ENCODE results near the gene NUP214. TPM values are rescaled to one million over a fixed set of nuclear protein-coding genes. Genes with fewer than 3 reads are reported as not detected.

NUP214 gene
- total RNA-seq, 1 donor from 2014 or later: 62.2 TPM

DNA sequence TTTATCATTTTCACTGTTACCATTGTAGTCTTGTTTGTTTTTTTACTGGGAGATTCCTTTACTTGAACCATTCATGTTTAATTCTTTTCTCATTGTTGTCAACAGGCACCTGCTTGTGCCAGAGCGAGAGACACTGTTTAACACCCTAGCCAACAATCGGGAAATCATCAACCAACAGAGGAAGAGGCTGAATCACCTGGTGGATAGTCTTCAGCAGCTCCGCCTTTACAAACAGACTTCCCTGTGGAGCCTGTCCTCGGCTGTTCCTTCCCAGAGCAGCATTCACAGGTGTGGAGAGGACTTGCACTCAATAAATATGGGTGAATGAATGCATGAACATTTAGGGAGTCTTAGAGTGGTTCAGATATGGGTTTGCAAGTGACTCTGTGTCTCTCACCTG lies 37.5 kb downstream of the NUP214 start:
- no peak for DNase-seq (ENCODE audit: low spot score, unreplicated experiment)
- TF ChIP-seq, protein P1, sequence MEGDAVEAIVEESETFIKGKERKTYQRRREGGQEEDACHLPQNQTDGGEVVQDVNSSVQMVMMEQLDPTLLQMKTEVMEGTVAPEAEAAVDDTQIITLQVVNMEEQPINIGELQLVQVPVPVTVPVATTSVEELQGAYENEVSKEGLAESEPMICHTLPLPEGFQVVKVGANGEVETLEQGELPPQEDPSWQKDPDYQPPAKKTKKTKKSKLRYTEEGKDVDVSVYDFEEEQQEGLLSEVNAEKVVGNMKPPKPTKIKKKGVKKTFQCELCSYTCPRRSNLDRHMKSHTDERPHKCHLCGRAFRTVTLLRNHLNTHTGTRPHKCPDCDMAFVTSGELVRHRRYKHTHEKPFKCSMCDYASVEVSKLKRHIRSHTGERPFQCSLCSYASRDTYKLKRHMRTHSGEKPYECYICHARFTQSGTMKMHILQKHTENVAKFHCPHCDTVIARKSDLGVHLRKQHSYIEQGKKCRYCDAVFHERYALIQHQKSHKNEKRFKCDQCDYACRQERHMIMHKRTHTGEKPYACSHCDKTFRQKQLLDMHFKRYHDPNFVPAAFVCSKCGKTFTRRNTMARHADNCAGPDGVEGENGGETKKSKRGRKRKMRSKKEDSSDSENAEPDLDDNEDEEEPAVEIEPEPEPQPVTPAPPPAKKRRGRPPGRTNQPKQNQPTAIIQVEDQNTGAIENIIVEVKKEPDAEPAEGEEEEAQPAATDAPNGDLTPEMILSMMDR (IDR thresholded peaks at IDR 0.05; ENCODE audit: unreplicated experiment): no peak
- no peak overlapping the region for H3K4me3 Mint-ChIP-seq (ENCODE audit: low read depth)
- peaks cover 1% of the 10 kb centered on the region for H3K4me1 Mint-ChIP-seq (ENCODE audit: low read depth)
- no peak overlapping the region for H3K27ac Mint-ChIP-seq
- peaks cover 11% of the 10 kb centered on the region for H3K36me3 Mint-ChIP-seq (ENCODE audit: insufficient read depth)
- no peaks in the 10 kb centered on the region for H3K9me3 Mint-ChIP-seq (ENCODE audit: low read depth)
- no peaks in the 10 kb centered on the region for H3K27me3 Mint-ChIP-seq

DNA sequence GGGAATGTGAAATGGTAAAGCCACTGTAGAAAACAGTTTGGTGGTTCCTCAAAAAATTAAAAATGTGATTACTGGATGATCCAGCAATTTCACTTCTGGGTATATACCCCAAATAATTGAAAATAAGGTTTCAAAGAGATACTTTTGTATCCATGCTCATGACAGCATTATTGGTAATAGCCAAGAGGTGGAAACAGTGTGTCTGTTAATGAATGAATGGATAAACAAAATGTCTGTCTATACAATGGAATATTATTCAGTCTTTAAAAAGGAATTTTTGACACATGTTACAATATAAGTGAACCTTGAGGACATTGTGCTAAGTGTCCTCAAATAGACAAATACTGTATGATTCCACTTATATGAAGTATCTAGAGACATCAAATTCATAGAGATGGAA lies 40.1 kb downstream of the NUP214 start:
- peaks cover 1% of the 10 kb centered on the region for H3K4me1 Mint-ChIP-seq (ENCODE audit: low read depth)
- H3K27ac Mint-ChIP-seq: no peak overlapping the region
- no peak for DNase-seq (ENCODE audit: low spot score, unreplicated experiment)
- TF ChIP-seq, protein P1 (IDR thresholded peaks at IDR 0.05; ENCODE audit: unreplicated experiment): no peak
- H3K4me3 Mint-ChIP-seq (ENCODE audit: low read depth): no peak overlapping the region
- H3K27me3 Mint-ChIP-seq: no peaks in the 10 kb centered on the region
- H3K9me3 Mint-ChIP-seq (ENCODE audit: low read depth): no peaks in the 10 kb centered on the region
- peaks cover 13% of the 10 kb centered on the region for H3K36me3 Mint-ChIP-seq (ENCODE audit: insufficient read depth)

DNA sequence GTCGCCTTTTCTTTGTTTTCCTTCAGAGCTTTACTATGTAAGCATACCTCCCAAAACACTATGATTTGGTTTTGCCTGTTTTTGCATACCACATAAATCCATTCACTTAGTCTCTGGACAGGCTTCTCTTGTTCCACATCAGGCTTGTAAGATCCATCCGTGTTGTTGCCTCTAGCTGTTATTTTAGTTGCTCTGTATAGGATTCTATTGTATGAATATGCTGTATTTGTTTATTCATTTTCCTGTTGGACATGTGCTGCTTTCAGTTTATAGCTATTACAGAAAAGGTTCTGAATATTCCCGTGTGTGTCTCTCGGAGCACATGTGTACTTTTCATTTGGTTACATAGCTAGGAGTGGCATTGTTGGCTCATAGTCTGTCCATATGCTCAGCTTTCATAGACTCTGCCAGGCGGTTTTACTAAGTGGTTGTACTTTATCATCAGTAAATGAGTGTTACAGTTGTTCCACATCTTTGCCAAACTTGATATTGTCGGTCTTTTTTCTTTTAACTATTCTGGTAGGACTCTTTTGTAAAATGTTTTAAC lies 41.8 kb downstream of the NUP214 start:
- H3K27me3 Mint-ChIP-seq: no peaks in the 10 kb centered on the region
- no peak for DNase-seq (ENCODE audit: low spot score, unreplicated experiment)
- TF ChIP-seq, protein P1 (IDR thresholded peaks at IDR 0.05; ENCODE audit: unreplicated experiment): no peak
- H3K9me3 Mint-ChIP-seq (ENCODE audit: low read depth): no peaks in the 10 kb centered on the region
- peaks cover 1% of the 10 kb centered on the region for H3K4me1 Mint-ChIP-seq (ENCODE audit: low read depth)
- no peak overlapping the region for H3K4me3 Mint-ChIP-seq (ENCODE audit: low read depth)
- H3K27ac Mint-ChIP-seq: peak overlapping the region; percentile 81
- H3K36me3 Mint-ChIP-seq (ENCODE audit: insufficient read depth): peaks cover 19% of the 10 kb centered on the region

DNA sequence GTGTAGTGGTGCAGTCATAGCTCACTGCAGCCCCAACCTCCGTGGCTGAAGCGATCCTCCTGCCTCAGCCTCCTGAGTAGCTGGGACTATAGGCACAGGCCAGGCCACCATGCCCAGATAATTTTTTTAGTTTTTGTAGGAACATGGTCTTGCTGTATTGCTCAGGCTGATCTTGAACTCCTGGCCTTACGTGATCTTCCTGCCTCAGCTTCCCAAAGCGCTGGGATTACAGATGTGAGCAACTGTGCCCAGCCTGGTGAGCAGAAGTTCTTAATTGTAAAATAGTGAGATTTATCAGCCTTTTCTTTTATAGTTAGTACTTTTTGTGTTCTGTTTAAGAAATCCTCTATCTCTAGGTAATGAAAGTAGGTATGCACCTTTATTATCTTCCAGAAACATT lies 42.5 kb downstream of the NUP214 start:
- H3K27me3 Mint-ChIP-seq: no peaks in the 10 kb centered on the region
- peaks cover 1% of the 10 kb centered on the region for H3K4me1 Mint-ChIP-seq (ENCODE audit: low read depth)
- peak overlapping the region; percentile 12 for H3K27ac Mint-ChIP-seq
- no peaks in the 10 kb centered on the region for H3K9me3 Mint-ChIP-seq (ENCODE audit: low read depth)
- H3K4me3 Mint-ChIP-seq (ENCODE audit: low read depth): no peak overlapping the region
- DNase-seq (ENCODE audit: low spot score, unreplicated experiment): no peak
- TF ChIP-seq, protein P1 (IDR thresholded peaks at IDR 0.05; ENCODE audit: unreplicated experiment): no peak
- peaks cover 21% of the 10 kb centered on the region for H3K36me3 Mint-ChIP-seq (ENCODE audit: insufficient read depth)

DNA sequence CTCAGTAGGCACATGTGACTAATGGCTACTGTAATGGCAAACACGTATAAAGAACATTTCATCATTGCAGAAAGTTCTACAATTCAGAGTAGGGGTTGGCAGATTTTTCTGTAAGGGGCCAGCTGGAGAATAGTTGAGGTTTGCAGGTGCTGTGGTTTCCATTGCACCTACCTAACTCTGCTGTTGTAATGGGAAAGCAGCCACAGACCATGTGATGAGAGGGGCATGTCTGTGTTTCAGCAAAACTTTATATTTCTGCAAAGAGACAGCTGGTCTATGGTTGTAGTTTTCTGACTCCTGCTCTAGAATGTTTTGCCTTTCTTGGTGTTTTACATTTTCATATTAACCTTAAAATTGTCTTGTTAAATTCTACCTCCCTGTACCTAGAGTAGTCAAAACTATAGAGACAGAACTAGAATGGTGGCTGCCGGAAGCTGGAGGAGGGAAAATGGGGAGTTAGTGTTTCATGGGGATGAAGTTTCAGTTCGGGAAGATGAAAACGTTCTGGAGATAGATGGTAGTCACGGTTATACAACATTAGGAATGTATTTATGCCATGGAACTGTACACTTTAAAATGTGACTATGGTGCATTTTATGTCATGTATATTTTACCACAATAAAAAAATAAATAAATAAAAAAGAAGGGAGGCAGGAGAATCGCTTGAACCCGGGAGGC lies 44.3 kb downstream of the NUP214 start:
- Mint-ChIP-seq H3K27me3 (no peaks in the 10 kb centered on the region), H3K36me3 (ENCODE audit: insufficient read depth) (peaks cover 23% of the 10 kb centered on the region), H3K4me1 (ENCODE audit: low read depth) (peaks cover 1% of the 10 kb centered on the region), H3K4me3 (ENCODE audit: low read depth) (no peak overlapping the region), H3K9me3 (ENCODE audit: low read depth) (no peaks in the 10 kb centered on the region), H3K27ac (no peak overlapping the region)
- TF ChIP-seq, protein P1 (IDR thresholded peaks at IDR 0.05; ENCODE audit: unreplicated experiment): no peak
- no peak for DNase-seq (ENCODE audit: low spot score, unreplicated experiment)

All from progenitor cell of endocrine pancreas (in vitro differentiated cells).